Endometrial microvascular endothelial cells (primary cell): ENCODE data around the gene NDUFV3. TPM values are rescaled to one million over a fixed set of nuclear protein-coding genes. Genes with fewer than 3 reads are reported as not detected.
"Not testable (repeated sequence)": the region's sequence is repeated elsewhere in the genome, so short reads cannot be mapped to it uniquely, and the experiment has no call there.

ENCODE experiments used
- in situ Hi-C: cut with HindIII; loops from 2 replicates; pipeline ENCODE4 v1.10.0; 2017; ENCODE audit warnings: low sequenced_read_pairs, low pct_unique_long_range_greater_than_20kb; ENCODE audit errors: inconsistent ontology term
- total RNA-seq: library from RNA; depleted of rRNA; stranded (reverse); fragments of >200 nt; gene quantifications from one replicate; pipeline ENCODE4 v1.2.3, GENCODE V29; 2015; ENCODE audit errors: inconsistent ontology term

NDUFV3 gene
- total RNA-seq, 1 donor from 2014 or later, result 62.9 TPM

GRCh38 chr21:42927474-42928200 is 34.5 kb downstream of the NDUFV3 start:
- in situ Hi-C loops, result not testable (repeated sequence)

- in situ Hi-C loops, result no loop called here
Observed at GRCh38 chr21:42929969-42930368, 36.9 kb downstream of the NDUFV3 start.

DNA sequence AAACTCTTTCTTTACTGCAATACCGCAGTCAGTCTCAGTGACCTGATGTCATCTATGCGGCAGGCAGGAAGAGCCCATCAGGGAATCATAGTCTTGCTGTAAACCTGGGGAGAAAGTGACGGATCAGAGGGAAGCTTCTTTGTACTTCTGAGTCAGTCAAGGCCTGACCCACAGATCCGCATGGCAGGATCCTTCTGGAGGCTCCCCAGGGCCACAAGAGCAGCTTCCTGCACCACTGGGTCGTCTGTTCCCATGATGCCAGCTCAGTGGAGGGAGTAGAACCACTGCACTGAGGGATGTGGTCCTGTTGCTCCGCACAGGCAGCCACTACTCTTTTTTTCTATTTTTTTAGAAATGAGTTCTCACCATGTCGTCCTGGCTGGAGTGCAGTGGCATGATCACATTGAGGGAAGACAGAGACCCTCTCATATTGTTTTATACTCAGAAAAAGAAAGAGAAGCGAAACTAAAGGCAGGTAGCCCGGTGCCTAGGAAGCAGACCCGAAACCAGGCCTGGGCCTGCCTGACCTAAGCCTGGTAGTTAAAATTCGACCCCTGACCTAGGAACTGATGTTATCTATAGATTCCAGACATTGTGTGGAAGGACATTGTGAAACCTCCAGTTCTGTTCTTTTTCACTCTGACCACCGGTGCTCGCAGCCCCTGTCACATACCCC is 38.6 kb downstream of the NDUFV3 start:
- in situ Hi-C loops, result no loop called here

DNA sequence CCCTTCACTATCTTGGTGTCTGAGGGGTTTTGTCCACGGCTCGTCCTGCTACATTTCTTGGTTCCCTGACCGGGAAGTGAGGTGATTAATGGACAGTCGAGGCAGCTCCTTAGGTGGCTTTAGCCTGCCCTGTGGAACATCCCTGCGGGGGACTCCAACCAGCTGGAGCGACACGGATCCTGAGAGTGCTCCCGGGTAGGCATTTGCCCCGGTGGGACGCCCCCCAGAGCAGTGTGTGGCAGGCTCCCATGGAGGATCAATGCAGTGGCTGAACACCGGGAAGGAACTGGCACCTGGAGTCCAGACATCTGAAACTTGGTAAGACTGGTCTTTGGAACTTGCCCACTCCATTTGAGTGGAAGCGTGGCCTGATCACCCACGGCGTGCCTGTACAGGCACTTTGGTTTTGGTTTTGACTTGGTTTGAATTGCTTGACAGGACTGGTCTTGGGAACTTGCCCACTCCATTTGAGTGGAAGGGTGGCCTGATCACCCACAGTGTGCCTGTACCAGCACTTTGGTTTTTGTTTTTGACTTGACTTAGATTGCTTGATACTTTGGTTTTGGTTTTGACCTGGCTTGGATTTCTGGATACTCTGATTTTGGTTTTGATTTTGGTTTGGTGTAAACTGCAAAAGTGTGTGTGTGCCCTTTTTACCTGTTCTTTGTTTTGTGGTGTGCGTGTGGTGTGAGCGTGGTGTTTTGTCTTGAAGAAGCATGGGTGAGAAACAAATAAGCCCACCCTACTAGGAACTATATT is 39.4 kb downstream of the NDUFV3 start:
- in situ Hi-C loops, result not testable (repeated sequence)

DNA sequence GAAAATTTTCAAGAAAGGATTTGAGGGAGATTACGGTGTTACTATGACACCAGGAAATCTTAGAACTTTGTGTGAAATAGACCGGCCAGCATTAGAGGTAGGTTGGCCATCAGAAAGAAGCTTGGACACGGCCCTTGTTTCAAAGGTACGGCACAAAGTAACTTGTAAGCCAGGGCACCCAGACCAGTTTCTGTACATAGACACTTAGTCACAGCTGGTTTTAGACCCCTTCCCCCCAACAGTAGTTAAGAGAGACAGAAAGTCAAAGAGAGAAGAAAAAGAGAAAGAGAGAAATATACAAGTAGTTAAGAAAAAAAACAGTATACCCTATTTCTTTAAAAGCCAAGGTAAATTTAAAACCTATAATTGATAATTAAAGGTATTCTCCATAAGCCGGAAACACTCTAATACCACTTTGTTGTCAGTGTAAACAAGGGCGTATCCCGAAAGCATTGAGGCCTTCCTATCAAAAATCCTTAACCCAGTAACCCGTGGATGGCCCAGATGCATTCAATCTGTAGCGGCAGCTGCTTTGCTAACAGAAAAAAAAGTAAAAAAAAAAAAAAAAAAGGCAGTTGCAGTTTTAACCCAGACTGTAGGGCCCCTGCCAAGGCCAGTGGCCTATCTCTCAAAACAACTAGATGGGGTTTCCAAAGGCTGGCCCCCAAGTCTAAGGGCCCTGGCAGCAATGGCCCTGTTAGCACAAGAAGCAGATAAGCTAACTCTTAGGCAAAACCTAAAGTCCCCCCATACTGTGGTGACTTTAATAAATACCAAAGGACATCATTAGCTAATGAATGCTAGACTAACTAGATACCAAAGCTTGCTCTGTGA is 40.2 kb downstream of the NDUFV3 start:
- in situ Hi-C loops, result not testable (repeated sequence)

DNA sequence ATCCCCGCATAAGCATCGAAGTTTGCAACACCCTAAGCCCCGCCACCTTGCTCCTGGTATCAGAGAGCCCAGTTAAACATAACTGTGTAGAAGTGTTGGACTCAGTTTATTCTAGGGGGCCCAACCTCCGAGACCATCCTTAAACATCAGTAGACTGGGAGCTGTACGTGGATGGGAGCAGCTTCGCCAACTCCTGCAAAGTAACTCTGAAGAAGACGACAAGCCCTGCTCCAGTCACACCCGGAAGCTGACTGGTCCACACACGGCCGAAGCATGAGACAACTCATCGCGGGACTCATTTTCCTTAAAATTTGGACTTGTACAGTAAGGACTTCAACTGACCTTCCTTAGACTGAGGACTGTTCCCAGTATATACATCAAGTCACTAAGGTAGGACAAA is 40.9 kb downstream of the NDUFV3 start:
- in situ Hi-C loops, result not testable (repeated sequence)

- in situ Hi-C loops, result not testable (repeated sequence)
Observed at GRCh38 chr21:42936360-42936759, 43.3 kb downstream of the NDUFV3 start.

GRCh38 chr21:42937034-42937940 is 44.2 kb downstream of the NDUFV3 start:
- in situ Hi-C loops, result not testable (repeated sequence)

GRCh38 chr21:42937960-42938605 is 45.0 kb downstream of the NDUFV3 start:
- in situ Hi-C loops, result no loop called here

GRCh38 chr21:42938606-42938995 is 45.5 kb downstream of the NDUFV3 start:
- in situ Hi-C loops, result not testable (repeated sequence)

GRCh38 chr21:42939582-42940413 is 46.7 kb downstream of the NDUFV3 start:
- in situ Hi-C loops, result no loop called here

- in situ Hi-C loops, result no loop called here
Observed at GRCh38 chr21:42941696-42942085, 48.6 kb downstream of the NDUFV3 start.

GRCh38 chr21:42942244-42942643 is 49.1 kb downstream of the NDUFV3 start:
- in situ Hi-C loops, result no loop called here

- in situ Hi-C loops, result not testable (repeated sequence)
Observed at GRCh38 chr21:42949094-42949755, 56.1 kb downstream of the NDUFV3 start.

DNA sequence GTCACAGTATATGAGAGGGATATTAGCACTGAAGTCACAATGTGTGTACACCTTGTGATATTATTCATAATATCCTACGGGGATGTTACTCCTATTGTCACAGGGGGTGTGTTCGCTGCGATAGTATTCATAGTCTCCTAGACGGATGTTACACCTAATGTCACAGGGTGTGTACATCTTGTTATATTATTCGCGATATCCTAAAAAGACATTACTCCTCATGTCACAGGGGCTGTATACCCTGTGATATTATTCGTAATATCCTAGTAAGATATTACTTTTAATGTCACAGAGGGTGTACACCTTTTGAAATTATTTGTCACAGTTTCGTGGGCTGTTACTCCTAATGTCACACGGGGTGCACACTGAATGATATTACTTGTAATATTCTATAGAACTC is 58.1 kb downstream of the NDUFV3 start:
- in situ Hi-C loops, result not testable (repeated sequence)
